Stimulated activated CD4-positive, alpha-beta T cell treated with anti-CD3 and anti-CD28 coated beads, Interleukin-2, amount 100 ng/mL, for 24 hours (primary cell): ENCODE data around the gene ADIPOR2.
"Not testable (repeated sequence)": the region's sequence is repeated elsewhere in the genome, so short reads cannot be mapped to it uniquely, and the experiment has no call there.

Experiments
- DNase-seq, 2 donors: peaks; one replicate each; pipeline ENCODE4 v3.0.0-alpha.2; 2020

The ADIPOR2 gene

DNA sequence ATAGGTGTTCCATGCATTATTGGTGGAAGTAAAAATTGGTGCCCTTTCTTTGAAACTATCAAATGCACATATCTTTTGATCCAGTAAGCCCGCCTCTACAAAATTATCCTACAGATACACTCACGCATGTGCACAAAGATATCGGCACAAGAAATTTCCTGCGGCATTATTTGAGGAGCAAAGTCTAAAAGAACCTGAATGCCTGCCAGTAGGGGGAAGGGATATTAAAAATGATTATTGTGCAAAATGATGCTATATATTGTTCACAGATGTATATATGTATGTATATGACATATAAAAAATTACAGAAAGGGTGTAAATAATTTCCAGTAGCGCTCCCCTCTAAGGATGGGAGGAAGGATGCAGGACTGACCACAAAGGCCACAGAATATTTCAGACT, 24.7 kb upstream of the ADIPOR2 start:
- DNase-seq = no peak

DNA sequence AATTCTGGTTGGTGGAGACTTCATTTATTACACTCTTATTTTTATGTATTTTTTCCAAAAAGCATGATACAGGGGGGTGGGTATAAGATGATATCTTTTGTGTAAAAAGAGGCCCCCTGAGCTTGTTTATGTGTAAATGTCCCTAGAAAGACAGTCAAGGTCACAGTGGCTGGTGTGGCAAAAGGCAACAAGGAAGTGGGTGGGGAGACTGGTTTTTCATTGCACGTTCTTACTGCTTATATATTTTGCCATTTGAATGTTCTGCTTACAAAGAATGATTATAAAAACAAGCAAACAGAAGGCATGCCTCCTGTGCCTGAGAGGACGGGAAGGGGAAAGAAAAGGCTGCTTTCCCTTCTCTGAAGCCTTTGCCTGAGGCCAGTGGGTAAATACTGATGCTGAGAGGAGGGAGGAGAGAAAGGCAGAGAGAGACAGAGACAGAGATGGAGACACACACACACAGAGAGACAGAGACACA, 24.1 kb upstream of the ADIPOR2 start:
- DNase-seq = no peak

DNA sequence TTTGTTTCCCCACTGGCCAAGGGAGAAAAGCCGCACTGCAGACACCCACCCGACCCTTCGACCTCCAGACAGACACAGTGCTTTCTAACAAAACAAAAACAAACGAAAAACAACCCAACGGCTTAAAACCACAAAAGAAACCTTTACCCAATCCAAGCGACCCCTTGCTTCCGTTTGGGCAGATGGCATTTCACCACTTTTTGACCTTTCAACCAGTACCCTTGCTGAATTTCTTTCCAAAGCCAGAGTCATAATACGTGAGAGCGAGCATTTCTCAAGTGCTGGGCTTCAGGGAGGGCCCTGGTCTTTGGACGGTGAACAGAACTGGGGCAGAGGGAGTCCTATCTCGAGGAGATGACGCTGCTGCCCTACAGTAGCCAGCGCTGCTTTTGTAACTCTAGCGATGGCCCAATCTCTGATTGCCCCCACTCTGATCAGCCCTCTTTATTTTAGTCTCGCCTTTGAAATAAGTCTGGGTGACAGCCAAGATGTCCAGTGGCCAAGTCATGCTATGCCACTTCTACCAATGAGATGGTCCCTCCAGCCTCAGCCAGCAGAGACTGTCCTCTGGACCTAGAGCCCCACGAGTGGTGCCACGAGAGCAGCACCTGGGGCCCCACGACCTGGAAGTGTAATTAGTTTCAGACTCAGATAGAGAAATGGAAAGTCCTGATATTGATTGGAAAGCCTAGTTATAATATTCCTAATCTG, 21.9 kb upstream of the ADIPOR2 start:
- DNase-seq = no peak

DNA sequence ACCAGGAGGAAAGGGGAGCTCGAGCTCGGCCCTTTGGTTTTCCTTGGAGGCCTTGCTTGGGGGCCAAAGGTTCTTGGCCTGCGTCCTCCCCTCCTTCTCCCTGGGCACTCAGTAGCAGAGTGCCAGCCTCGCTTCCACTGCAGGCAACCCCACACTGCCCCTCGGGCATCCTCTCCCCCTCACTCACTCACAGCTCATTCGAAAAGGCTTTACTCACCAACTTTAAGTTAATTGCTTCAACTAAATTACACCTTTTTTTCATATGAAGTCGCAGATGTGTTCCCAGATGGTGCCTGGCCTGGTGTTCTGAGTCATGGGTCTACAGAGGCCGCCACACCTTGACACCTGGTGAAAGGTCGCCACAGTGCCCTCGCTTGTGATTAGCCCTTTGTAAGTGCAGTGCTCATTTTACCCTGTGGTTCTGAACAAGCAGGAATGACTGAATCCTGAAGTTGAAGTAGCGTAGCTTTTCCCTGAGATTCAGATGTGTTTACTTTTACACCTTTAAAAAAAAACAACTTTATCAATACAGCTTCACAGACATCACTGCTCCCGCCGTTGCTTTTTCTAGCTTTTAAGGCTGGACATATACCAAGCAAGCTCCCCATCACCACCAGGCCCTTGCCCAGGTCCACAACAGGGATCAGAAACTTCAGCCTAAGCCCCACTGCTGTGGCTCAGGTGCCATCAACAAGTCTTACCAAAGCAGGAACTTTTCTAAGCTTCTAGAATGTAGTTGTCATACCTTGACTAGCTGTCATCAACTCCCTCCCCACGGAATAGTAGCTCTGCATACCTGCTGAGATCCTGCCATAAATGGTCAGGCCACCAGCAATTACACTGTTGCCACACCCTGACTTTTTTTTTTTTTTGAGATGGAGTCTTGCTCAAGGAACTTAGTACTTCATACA, 20.3 kb upstream of the ADIPOR2 start:
- no peak for DNase-seq

DNA sequence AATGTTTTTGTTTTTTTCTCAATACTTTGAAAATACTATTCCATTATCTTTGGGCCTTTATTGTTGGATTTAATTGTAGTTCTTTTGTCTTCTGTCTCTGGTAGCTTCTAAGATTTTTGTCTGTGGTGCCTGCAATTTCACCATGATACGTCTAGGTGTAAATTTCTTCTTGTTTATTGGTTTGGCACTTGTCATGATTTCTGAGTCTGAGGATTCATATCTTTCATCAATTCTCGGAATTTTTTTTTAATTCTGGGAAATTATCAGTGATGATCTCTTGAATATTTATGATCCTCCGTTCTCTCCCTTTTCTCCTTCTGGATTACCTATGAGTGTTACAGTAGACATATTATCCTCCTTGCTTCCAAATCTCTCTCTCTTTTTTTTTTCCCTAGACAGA, 14.8 kb upstream of the ADIPOR2 start:
- DNase-seq = no peak

DNA sequence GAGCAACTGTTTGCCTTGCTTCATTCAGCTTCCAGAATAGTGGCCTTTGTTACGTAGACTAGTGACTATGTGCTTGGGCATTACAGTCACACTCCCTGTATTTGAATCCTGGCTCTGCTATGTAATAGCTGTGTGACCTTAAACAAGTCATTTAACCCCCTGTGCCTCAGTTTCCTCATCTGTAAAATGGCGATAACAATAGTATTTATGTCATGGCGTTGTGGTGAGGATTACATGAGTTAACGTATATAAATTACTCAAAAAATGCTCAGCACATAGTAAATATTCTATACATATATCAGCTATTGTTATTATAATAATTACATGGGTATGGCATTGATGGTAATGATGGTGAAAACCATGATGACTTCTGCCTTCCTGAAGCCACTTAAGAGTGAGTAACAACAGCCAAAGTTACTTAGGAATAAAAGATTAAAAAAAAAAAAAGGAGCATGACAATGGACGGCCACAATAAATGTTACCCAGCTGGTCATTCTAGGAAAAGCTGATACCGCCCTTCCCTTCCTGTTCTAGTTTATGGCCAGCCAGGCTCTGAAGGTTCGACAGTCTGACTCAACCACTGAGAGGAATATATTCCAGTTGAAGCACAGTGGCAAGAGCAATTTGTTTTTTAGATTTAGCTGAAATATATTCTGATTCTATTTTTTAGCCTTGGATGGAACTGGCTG, 9.9 kb upstream of the ADIPOR2 start:
- no peak for DNase-seq

DNA sequence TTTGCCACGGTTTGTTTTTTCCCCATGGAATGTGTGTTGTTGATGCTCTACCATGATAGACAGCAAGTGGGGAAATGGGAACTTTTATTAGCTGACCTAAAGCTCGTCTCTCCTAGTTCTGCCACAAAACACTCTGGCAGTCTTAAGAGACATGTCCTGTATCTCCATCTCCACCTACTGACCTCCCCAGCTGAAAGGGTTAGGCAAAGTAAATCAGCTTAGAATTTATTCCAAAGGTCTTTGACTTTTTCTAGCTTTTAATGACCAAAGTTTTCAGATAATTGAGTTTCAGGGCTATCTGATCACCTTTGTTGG, 9.4 kb upstream of the ADIPOR2 start:
- DNase-seq = no peak

DNA sequence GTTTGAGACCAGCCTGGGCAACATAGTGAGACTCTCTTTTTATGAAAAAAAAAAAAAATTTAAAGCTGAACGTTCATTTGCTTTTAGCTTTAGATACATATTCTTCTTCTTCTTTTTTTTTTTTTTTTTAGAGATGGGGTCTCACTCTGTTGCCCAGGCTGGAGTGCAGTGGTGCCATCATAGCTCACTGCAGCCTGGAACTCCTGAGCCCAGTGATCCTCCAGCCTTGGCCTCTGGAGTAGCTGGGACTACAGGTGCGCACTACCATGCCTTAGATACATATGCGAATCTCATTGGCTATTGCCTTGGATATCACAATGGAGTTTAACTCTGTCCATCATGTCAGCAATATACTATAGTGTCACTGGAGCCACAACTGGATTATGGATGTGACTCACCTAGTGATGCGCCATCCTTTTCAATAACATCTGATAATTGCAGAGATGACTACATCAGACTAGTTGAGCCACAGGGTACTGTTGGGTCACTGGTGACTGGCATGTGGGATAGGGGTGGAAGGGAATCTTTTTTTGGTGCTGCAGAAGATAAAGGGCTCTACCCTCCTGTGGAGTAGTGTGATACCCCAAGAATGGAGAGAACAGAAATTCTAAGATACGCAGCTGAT, 2.7 kb upstream of the ADIPOR2 start:
- DNase-seq = no peak

DNA sequence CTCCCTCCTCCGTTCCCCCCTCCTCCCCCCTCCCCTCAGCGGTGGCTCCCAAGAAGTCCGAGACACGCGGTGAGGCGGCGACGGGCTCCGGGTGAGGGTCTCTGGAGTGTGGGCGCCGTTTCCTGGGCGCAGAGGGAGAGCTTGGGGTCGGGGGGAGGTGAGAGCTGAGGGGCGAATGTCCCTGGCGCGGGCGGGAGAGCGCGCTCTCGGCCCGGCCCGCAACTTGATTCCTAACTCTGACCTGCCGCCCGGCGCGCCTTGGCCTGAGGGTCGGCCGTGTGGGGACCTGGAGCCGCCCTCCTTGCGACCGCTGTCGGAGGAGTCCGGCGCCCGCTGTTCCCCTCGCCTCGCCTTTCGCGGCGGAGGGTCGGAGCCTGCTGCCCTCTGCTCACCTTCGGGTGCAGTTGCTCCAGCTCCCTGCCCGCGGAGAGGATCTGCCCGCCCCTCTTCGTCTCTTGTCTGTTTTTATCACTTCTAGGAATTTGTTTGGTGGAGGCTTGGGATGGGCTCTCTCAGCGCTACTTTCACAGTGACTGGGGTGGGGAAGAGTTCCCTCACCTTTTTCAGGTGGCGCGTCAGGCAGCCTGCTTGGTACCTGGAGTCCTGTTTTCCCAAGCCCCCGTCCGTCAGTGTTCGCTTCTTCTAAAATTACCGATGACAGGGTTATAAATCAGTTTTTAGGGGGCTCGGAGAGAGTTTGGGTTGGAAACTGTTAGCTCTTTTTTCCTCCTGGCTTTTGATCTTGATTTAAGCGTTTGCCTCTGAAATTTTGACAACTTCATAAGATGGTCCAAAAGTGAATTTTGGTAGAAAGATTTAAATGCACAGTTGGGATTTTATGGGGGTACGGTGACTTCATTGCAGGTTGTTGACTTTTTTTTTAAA, 495 bp downstream of the ADIPOR2 start:
- DNase-seq = no peak

DNA sequence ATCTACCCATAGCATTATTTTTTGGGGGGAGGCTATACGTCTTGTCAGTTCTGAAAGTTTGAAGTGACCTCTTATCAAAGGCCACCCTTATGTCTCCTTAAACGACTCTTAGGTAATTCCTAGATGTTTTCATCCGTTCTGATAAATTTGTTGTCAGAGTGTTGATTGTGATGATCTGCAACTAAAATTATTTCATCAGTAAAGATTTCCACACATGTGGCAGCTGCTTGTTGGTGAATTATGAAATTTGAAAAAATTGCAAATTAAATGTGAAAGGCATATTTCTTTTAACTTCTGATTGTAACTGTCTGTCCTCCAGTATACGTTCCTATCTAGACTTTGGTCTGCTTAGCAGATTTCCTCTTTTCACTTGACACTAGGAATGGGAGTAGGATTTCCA, 1.4 kb downstream of the ADIPOR2 start:
- DNase-seq = no peak

DNA sequence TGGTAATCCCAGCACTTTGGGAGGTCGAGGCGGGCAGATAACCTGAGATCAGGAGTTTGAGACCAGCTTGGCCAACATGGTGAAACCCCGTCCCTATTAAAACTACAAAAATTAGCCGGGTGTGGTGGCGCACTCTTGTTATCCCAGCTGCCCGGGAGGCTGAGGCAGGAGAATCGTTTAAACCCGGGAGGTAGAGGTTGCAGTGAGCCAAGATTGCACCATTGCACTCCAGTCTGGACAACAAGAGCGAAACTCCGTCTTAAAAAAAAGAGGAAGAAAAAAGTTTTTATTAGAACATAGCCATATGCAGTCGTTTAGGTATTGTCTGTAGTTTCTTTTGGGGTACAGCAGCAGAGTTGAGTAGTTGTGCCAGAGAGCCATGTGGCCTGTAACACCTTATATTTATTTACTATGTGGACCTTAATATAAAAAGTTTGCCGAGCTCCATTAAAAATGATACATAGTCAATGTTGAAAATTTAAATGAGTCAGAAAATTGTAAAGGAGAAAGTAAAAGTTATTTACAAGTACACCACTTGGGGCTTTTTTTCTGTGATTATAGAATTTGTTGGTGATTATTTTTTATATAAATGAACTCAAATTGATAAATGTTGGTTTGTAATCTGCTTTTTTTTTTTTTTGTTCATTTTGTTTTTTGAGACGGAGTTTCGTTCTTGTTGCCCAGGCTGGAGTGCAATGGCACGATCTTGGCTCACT, 2.2 kb downstream of the ADIPOR2 start:
- DNase-seq = no peak

DNA sequence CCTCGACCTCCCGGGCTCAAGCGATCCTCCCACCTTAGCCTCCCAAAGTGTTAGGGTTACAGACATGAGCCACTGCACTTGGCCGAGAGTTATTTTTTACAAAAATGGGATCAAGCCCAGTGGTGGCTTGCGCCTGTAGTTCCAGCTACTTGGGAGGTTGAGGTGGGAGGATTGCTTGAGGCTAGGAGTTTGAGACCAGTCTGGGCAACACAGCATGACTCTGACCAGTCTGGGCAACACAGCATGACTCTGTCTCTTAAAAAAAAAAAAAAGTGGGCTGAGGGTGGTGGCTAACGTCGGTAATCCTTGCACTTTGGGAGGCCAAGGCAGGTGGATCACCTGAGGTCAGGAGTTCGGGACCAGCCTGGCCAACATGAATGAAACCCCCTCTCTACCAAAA, 4.2 kb downstream of the ADIPOR2 start:
- DNase-seq = not testable (repeated sequence)

DNA sequence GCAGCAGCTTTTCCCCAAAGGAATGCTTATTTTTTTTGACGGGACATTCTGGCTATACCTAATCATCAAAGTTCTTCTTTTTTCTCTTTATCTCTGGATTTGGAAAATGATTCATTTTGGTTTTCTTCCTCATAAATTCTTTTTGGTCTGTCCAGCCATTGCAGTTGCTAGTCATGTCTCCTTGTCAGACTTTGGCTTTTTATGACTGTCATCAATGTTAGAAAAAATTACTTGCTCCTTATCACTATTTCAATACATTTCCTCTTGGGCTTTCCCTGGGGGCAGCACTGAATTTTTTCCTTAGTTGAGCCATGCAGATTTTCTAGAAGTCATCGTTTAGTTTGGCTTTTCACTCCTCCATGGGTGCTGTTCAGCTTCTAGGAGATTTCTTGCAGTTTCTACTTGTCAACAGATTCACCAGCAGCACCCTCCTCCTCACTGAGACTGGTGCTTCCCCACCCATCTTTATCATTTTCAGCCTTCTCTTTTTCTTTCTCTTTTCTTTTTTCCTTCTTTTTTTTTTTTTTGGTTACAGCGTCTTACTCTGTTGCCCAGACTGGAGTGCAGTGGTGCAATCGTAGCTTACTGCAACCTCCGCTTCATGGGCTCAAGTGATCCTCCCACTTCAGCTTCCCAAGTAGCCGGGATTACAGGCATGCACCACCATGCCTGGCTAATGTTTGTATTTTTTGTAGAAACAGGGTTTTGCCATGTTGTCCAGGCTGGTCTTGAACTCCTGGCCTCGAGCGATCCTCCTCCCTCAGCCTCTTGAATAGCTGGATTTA, 5.2 kb downstream of the ADIPOR2 start:
- no peak for DNase-seq

DNA sequence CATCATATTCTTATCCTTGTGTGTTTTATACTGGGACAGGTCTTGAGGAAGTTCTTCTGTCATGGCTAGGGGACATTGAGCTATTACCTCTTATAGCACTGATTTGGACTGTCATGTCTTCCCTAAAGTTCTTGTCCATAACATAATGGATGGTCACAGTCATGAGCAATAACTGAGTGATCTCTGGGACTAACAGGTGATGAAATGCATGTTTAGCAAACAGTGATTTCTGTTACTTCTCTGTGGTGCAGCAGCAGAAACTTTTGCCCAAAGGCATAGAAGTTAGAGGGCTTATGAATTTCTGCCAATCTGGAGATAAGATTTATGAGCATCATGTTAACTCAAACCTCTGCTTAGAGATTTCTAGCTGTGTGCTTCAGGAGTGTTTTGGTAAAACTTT, 5.9 kb downstream of the ADIPOR2 start:
- DNase-seq = no peak

DNA sequence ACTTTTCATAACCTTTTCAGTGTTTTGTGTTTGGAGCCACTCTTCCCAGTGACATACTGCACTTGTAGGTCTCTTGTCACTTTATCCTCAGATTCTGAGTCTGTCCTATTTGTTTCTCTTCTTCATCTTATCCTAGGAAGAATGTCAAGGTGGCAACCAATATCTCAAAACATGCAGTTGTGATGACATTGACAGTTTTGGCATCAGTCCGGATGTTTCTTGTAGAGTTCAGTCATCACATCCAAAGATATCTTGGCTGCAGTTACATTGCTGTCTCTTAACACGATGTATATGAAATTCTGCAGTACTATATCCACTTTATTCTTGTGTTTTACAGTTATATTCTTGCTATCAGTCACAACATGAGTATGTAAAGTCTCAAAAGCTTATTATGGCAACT, 6.4 kb downstream of the ADIPOR2 start:
- DNase-seq = no peak

DNA sequence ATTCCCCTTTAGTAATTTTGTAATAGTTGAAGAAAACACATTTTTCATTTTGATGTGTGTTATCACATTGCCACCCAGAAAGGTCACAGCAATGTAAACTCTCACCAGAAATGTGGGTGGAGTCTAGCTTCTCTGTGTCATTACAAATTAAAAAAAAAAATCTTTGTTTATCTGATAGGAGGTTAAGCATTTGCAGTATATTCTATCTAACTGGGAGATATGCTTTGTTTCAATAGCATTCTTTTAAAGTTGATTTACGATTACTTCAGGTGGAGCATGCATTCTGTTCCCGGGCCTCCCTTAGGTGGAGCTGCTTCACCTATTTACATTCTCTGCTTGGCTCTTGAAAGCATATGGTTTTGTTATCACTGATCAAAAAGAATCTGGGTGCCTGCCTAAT, 7.8 kb downstream of the ADIPOR2 start:
- no peak for DNase-seq

DNA sequence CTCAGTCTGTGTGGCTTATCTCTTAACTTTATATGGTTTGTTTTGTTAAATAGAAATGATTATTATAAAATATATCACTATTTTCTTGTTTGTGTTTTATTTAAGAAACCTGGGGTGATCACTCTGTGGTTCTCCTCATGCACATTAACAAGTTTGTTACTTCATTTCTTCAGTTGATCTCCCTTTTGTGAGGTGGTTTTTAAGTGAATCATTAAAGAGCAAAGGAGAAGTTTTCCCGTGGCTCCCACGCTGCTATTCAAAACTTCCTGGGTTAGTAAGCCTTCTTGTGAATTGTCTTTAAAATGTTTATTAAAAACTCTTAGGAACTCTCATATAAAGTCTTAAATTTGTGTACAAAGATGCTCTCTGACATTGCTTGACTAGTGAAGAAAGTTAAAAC, 11.8 kb downstream of the ADIPOR2 start:
- no peak for DNase-seq

DNA sequence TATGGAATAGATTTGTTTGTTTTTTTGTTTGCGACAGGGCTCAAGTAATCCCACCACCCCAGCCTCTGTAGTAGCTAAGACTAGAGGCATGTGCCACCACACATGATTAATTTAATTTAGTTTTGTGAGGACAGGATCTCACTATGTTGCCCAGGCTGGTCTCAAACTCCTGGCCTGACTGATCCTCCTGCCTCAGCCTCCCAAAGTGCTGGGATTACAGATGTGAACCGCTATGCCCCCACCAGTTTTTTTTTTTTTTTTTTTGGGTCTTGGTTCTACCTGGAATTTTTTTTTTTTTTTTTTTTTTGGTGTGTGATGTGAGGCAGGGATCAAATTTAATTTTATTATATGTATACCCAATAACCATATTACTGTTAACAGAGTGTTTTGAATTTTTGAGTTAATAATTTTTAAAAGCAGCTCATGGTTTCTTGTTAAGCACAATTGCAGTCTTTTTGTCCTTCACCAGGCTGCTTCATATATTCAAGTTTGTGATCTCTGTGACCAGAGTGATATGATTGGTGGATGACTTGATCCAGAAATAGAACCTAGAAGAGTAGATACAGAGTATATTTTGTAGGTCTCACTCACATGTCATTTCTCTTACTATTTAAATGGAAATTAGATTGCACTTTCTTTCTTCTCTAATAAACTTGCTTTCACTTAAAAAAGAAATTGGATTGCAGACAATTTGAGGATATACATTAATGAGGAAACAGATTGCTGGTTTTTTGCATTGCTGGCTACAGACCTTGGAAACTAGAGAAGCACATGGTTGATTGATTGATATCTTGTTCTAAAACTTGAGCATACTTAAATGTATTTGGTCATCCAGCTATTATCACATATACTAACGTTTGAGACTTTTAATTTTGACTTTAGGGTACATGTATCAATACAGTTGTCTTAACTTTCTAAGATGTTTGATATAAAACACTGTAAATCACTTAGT, 13.2 kb downstream of the ADIPOR2 start:
- DNase-seq = no peak
